Uterine smooth muscle cell (primary cell): ENCODE results near the gene ITGA2. TPM values are rescaled to one million over a fixed set of nuclear protein-coding genes. Genes with fewer than 3 reads are reported as not detected.

ENCODE experiments used
- total RNA-seq: library from RNA; depleted of rRNA; stranded (reverse); fragments of >200 nt; gene quantifications from 2 replicates; pipeline ENCODE4 v1.2.3, GENCODE V29; 2014

Gene ITGA2
- total RNA-seq, result 40.7 and 122 TPM in 2 replicates

GRCh38 chr5:52989025-52989780 lies at the start of gene ITGA2:
Gene ITGA2, plus strand, starts transcription at chr5:52989352. Its CDS starts 117 bp downstream, at chr5:52989469.

GRCh38 chr5:53109443-53110127 lies 120.4 kb downstream of the ITGA2 start, which contains the start of gene MOCS2:
Gene MOCS2, minus strand, starts transcription at chr5:53109757. Its CDS starts 2,583 bp downstream, at chr5:53107174.

Other genes with a start within 250 kb of the ITGA2 start
- 9.5 and 17.7 TPM in 2 replicates for gene ITGA1, start 201.4 kb upstream of the ITGA2 start, total RNA-seq
- gene PELO, start 201.4 kb upstream of the ITGA2 start, total RNA-seq, result 35.6 and 39.1 TPM in 2 replicates
- 33.9 and 45.0 TPM in 2 replicates for gene MOCS2, start 120.4 kb downstream of the ITGA2 start, total RNA-seq